Left forelimb (tissue), 1 donor: ENCODE measurements around the gene RORB.

Source experiments
- DNase-seq: peaks from one replicate; pipeline ENCODE4 v3.0.0-alpha.2; 2018; ENCODE audit warnings: low spot score

The RORB gene

DNA sequence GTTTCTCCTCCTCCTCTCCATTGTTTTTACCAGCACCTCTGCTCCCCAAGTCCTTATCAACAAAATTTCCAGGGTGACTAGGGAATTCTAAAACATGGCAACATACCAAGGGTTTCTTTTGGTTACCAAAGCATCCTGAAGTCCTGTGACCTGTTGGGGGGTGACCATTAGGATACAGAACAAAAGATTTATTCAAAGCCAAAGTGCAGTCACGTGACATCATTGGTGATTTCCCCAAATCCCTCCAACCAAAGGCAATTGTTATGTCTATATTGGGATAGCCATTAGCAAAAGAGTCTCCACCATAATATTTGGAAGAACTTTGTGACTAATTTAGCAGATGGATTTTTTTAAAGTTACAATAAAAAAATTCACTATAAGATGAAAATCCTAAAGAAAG is 222.2 kb downstream of the RORB start:
- no peak for DNase-seq

DNA sequence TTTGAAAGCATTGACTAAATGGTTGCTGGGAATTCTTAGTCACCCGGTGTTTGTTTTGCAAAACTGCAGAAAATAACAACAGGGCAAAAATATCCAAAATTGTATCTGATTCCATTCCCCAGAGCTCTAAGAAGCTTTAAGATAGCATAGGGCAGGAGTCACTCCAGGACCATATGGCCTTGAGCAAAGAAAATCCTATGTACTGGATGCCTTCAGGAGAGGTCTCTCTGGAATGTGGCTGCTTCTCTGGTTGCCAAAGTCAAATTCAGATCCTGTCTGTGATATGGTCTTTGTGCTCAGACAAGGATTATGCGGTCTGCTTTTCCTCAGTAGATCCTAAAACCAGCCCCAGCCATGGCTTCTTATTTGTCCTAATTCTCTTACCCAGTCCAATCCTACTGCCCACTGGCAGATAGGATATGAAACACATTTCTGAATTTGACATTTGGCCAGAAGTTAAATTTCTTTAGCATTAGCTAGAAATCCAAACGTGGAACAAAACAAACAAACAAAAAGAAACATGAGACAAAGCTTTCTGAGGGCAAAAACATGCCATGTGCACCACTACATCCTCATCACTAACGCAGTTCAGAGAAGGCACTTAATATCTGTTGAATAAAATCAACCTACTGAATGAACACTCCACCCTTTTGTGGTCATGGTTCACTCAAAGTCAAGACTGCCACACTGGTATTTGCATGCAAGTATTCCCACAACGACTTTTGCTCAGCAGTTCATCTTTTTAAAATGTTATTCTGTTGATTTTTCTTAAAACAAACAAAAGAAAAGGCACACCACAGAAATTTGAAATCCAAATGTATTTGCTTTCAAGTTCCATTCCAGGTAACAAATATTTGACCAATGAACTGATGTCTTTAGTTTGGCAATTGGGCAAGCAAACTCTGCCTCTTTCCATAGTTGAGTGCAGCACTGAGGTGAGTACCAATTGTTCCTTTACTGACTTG is 224.8 kb downstream of the RORB start:
- DNase-seq, result no peak

DNA sequence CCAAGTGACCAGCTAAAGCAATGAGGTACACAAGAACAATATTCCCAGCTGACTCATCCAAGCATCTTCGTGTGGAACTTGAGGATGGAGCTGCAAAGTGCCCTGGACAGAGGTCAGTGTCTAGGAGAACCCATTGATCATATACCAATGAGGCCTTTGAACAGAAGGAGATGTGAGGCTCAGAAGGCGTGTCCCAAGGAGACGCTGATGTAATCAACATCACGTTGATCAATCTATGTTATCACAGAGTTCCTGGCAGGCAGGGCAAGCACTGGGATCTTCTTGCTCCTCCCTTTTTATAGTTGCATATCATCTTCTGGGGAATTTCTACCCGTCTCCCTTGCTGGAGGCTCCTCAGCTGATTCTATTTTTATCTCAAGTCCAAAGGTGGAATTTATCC is 227.2 kb downstream of the RORB start:
- no peak for DNase-seq

DNA sequence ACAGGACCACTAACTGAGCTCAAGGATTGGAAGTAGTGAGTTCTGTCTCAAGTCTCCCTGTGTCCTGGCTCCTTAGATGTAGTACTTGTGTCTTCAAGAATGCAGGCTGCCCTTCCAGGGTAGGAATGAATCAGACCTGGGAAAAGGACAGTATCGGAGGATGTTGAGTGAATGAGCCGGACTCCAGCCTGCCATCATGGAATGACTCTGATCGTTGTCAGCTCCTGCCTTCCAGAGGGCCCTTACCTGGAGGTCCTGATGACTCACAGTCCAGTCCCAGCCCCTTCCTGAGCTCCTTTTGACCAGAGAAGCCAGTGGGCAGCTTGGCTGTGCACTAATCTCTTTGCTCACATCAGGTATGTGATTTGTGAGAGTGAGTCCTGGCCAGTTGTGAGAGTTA is 229.4 kb downstream of the RORB start:
- no peak for DNase-seq

DNA sequence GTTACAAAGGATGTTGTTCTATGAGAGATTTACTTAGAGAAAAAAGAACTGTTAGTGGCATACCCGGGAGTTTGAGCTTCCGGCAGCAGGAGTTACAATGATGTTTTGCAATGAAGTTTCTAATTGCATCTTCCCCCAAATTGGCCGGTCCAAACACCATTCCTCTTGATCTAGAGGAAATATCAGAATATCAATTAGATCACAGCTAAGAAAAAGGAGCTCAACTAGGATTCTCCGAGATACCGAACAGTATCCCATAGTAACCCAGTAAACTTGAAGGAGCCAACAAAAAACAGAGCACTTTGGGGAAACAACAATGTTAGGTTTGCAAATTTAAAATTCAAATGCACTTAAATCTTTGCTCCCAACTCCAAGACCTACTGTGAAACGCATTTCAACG is 231.0 kb downstream of the RORB start:
- no peak for DNase-seq

DNA sequence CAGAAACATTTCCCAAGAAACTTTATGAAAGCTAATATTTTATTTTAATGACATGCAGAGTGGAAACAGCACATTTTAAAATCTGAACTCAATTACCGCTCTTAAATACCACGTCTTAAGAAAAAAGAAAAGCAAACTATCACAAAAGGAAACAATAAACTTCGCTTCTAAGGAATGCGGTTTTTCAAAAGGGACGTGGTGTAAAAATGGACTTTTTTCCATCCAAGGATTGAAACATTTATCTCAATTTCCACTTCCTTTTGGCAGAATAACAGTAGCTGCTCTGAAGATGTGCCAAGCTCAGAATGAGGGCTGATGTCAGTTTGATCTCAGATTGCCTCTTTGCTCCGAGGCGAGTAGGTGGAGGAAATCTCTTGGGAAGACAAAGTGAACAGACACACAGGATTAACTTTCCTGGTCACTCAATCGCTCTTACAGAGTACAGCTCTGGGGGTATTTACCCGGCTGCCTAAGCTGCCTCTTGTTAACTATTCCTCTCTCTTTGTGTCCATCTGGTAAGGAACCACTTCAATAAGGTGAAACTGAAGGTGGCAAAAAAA is 232.1 kb downstream of the RORB start:
- no peak for DNase-seq

DNA sequence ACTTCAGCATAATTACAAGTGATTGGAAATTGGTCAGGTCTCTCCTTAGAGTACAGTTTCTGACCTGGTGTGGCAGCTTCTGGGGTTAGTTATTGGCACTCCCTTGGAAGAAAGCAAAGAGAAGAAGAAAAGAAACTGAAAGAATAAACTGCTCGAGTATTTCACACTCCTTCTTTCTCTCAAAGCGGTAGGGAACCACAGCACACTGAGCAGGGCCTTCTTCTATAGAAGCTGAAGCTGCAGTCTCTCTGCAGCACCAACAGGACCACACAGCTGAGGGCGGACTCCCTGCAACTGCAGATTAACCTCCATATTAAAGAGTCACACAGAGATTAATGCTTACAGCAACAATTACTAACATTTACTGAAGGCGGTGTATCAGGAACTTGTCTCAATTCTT is 238.6 kb downstream of the RORB start:
- no peak for DNase-seq

DNA sequence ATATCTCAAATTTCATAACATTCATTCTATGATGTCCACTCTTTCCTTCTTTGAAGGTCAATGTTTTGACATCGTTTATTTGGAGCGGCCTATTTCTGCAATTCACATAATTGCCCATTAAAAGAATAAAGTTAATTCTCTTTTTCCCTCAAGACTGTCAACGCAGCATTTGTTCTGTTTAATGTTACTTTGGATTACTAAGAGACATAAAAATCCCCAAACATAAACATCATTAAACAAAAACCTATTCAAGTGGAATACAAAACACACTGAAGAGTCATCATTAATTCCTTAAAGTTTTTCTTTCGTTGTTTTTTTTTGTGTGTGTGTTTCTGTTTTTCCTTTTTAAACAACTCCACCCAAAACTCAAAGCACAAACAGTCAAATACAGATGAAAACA is 239.5 kb downstream of the RORB start:
- DNase-seq, result no peak

DNA sequence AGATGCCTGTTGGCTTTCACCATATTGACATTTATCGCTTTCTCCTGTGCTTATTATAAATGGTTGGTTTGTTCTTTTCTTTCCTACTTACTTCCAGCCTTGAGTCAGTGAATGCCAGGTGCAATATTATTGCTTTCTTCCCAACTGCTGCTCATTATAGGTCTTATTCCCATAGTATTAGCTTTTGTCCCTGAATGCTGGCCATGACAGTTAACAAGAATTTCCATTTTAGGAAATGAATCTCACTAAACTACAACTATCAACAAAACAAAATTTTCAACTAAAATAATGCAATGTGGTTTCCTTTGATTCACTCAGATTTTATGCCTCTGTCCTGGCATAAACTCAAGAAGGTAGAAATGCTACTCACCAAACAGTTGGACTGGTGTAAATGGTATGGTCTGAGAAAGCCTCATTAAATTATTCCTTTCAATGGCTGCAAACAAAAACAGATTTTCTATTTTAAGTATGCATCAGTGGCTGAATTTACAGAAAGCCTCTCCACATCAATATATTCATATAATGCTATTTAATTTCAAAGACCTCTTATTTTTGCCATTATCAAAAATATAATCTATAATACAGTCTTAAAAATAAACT is 245.2 kb downstream of the RORB start:
- no peak for DNase-seq
